ENCODE data around the gene GAS2L2. TPM values are rescaled to one million over a fixed set of nuclear protein-coding genes. Genes with fewer than 3 reads are reported as not detected.

The GAS2L2 gene
- total and polyA plus RNA-seq, 2 experiments from 2014 or later, result 0.06 TPM; not detected in 1

- TF ChIP-seq NANOG (IDR thresholded peaks at IDR 0.05; ENCODE audit: borderline replicate concordance), result no peak
- no peak for TF ChIP-seq ZNF114 (CRISPR knock-in tag; IDR thresholded peaks at IDR 0.05)
These were observed 58.1 kb downstream of the GAS2L2 start (continued) for GRCh38 chr17:35694906-35695305.

Other genes with a start within 250 kb of the GAS2L2 start
- not detected in 2 replicates for gene SLFN12L, start 215.6 kb downstream of the GAS2L2 start, total RNA-seq (2014; rRNA removed; shearing (Covaris generic))
- gene SLFN12L, start 215.6 kb downstream of the GAS2L2 start, polyA plus RNA-seq (2016; fragmentation: Nextera tagmentation; extraction: Ambion mirVana), result not detected in 2 replicates
- 0.10 TPM in 1 of 2 replicates, not detected in the other for gene SLFN14, start 192.4 kb downstream of the GAS2L2 start, total RNA-seq (2014; rRNA removed; shearing (Covaris generic))
- not detected in 2 replicates for gene SLFN14, start 192.4 kb downstream of the GAS2L2 start, polyA plus RNA-seq (2016; fragmentation: Nextera tagmentation; extraction: Ambion mirVana)
- gene PEX12, start 174.7 kb downstream of the GAS2L2 start, total RNA-seq (2014; rRNA removed; shearing (Covaris generic)), result 1.9 and 2.1 TPM in 2 replicates
- 1.5 and 2.3 TPM in 2 replicates for gene PEX12, start 174.7 kb downstream of the GAS2L2 start, polyA plus RNA-seq (2016; fragmentation: Nextera tagmentation; extraction: Ambion mirVana)
- gene AP2B1, start 165.9 kb downstream of the GAS2L2 start, total RNA-seq (2014; rRNA removed; shearing (Covaris generic)), result 119 and 144 TPM in 2 replicates
- 82.1 and 89.7 TPM in 2 replicates for gene AP2B1, start 165.9 kb downstream of the GAS2L2 start, polyA plus RNA-seq (2016; fragmentation: Nextera tagmentation; extraction: Ambion mirVana)
- 23.1 and 26.2 TPM in 2 replicates for gene RASL10B, start 21.6 kb downstream of the GAS2L2 start, total RNA-seq (2014; rRNA removed; shearing (Covaris generic))
- gene RASL10B, start 21.6 kb downstream of the GAS2L2 start, polyA plus RNA-seq (2016; fragmentation: Nextera tagmentation; extraction: Ambion mirVana), result 6.2 and 7.1 TPM in 2 replicates
- 1.6 TPM in 1 of 2 replicates, not detected in the other for gene C17orf50, start 7.6 kb upstream of the GAS2L2 start, total RNA-seq (2014; rRNA removed; shearing (Covaris generic))
- gene C17orf50, start 7.6 kb upstream of the GAS2L2 start, polyA plus RNA-seq (2016; fragmentation: Nextera tagmentation; extraction: Ambion mirVana), result 0.37 and 0.74 TPM in 2 replicates
- not detected in 2 replicates for gene MMP28, start 42.4 kb upstream of the GAS2L2 start, total RNA-seq (2014; rRNA removed; shearing (Covaris generic))
- gene MMP28, start 42.4 kb upstream of the GAS2L2 start, polyA plus RNA-seq (2016; fragmentation: Nextera tagmentation; extraction: Ambion mirVana), result not detected in 2 replicates
- 109 and 148 TPM in 2 replicates for gene TAF15, start 56.2 kb upstream of the GAS2L2 start, total RNA-seq (2014; rRNA removed; shearing (Covaris generic))
- 28.2 and 33.8 TPM in 2 replicates for gene TAF15, start 56.2 kb upstream of the GAS2L2 start, polyA plus RNA-seq (2016; fragmentation: Nextera tagmentation; extraction: Ambion mirVana)
- not detected in 2 replicates for gene HEATR9, start 115.7 kb upstream of the GAS2L2 start, total RNA-seq (2014; rRNA removed; shearing (Covaris generic))
- not detected in 2 replicates for gene HEATR9, start 115.7 kb upstream of the GAS2L2 start, polyA plus RNA-seq (2016; fragmentation: Nextera tagmentation; extraction: Ambion mirVana)
- not detected in 2 replicates for gene CCL5, start 127.1 kb upstream of the GAS2L2 start, total RNA-seq (2014; rRNA removed; shearing (Covaris generic))
- gene CCL5, start 127.1 kb upstream of the GAS2L2 start, polyA plus RNA-seq (2016; fragmentation: Nextera tagmentation; extraction: Ambion mirVana), result not detected in 2 replicates
- gene RDM1, start 177.5 kb upstream of the GAS2L2 start, total RNA-seq (2014; rRNA removed; shearing (Covaris generic)), result 3.9 and 5.2 TPM in 2 replicates
- 7.3 and 8.8 TPM in 2 replicates for gene RDM1, start 177.5 kb upstream of the GAS2L2 start, polyA plus RNA-seq (2016; fragmentation: Nextera tagmentation; extraction: Ambion mirVana)
- not detected in 2 replicates for gene LYZL6, start 190.5 kb upstream of the GAS2L2 start, total RNA-seq (2014; rRNA removed; shearing (Covaris generic))
- gene LYZL6, start 190.5 kb upstream of the GAS2L2 start, polyA plus RNA-seq (2016; fragmentation: Nextera tagmentation; extraction: Ambion mirVana), result not detected in 2 replicates
- not detected in 2 replicates for gene CCL16, start 228.3 kb upstream of the GAS2L2 start, total RNA-seq (2014; rRNA removed; shearing (Covaris generic))
- not detected in 2 replicates for gene CCL16, start 228.3 kb upstream of the GAS2L2 start, polyA plus RNA-seq (2016; fragmentation: Nextera tagmentation; extraction: Ambion mirVana)
- gene CCL14, start 233.5 kb upstream of the GAS2L2 start, total RNA-seq (2014; rRNA removed; shearing (Covaris generic)), result not detected in 2 replicates
- gene CCL14, start 233.5 kb upstream of the GAS2L2 start, polyA plus RNA-seq (2016; fragmentation: Nextera tagmentation; extraction: Ambion mirVana), result not detected in 2 replicates
- gene CCL15, start 248.3 kb upstream of the GAS2L2 start, total RNA-seq (2014; rRNA removed; shearing (Covaris generic)), result not detected in 2 replicates
- gene CCL15, start 248.3 kb upstream of the GAS2L2 start, polyA plus RNA-seq (2016; fragmentation: Nextera tagmentation; extraction: Ambion mirVana), result not detected in 2 replicates

Measured in GM23338 (cell line).